Caco-2 (cell line): ENCODE data around the gene FHDC1. TPM values are rescaled to one million over a fixed set of nuclear protein-coding genes. Genes with fewer than 3 reads are reported as not detected.

ENCODE experiments used
- BruUV-seq: library from RNA; stranded (reverse); fragments of 400-500 nt; replicated peaks from 2 replicates; lab custom pipeline; 2021; lab: Mats Ljungman, UMichigan
- CTCF ChIA-PET: fragments of 300-600 bp; sonication (Branson Sonifier 250); formaldehyde crosslinking; loops from one replicate; lab custom pipeline; 2022; ENCODE audit warnings: antibody characterized with exemption; lab: Charles Lee
- POLR2A ChIA-PET: fragments of 300-600 bp; sonication (Branson Sonifier 250); formaldehyde crosslinking; loops from one replicate; lab custom pipeline; 2022; ENCODE audit warnings: antibody characterized with exemption; lab: Charles Lee
- DNase-seq, 2 experiments: peaks; one replicate each; pipeline versions ENCODE4 v3.0.0 to v3.0.0-alpha.2; 2020 to 2022
- H3K27me3 ChIP-seq: replicated peaks from 2 replicates; pipeline ENCODE4 v1.6.0; 2011; ENCODE audit warnings: low read length; ENCODE audit not compliant: control insufficient read depth, insufficient read depth
- H3K36me3 ChIP-seq: 2 replicates; pipeline ENCODE4 v1.5.1; 2011; ENCODE audit warnings: low read length; ENCODE audit not compliant: control insufficient read depth, insufficient read depth
- H3K4me1 ChIP-seq: fragments of 250-450 bp; sonication (Bioruptor Pico); 2 replicates; pipeline ENCODE4 v1.5.1; 2020; ENCODE audit warnings: mild to moderate bottlenecking
- H3K4me3 ChIP-seq: 2 replicates; pipeline ENCODE4 v1.5.1; 2011; ENCODE audit warnings: low read depth, mild to moderate bottlenecking, control low read depth, low read length
- H3K9me3 ChIP-seq: fragments of 250-450 bp; sonication (Bioruptor Pico); 2 replicates; pipeline ENCODE4 v1.5.1; 2020; ENCODE audit warnings: mild to moderate bottlenecking, moderate library complexity
- H3K27ac Mint-ChIP-seq: one replicate; pipeline ENCODE4 v1.8.0; 2022; ENCODE audit warnings: mixed read lengths; ENCODE audit not compliant: unreplicated experiment
- H3K27me3 Mint-ChIP-seq: one replicate; pipeline ENCODE4 v1.8.0; 2022; ENCODE audit warnings: mixed read lengths; ENCODE audit not compliant: insufficient read depth, unreplicated experiment
- H3K36me3 Mint-ChIP-seq: one replicate; pipeline ENCODE4 v1.8.0; 2022; ENCODE audit warnings: mild to moderate bottlenecking, mixed read lengths; ENCODE audit not compliant: insufficient read depth, unreplicated experiment
- H3K4me1 Mint-ChIP-seq: one replicate; pipeline ENCODE4 v1.8.0; 2022; ENCODE audit warnings: low read depth, mixed read lengths; ENCODE audit not compliant: unreplicated experiment
- H3K4me3 Mint-ChIP-seq: one replicate; pipeline ENCODE4 v1.8.0; 2022; ENCODE audit warnings: mild to moderate bottlenecking, moderate library complexity, mixed read lengths; ENCODE audit not compliant: unreplicated experiment
- H3K9me3 Mint-ChIP-seq: one replicate; pipeline ENCODE4 v1.8.0; 2022; ENCODE audit warnings: mixed read lengths; ENCODE audit not compliant: unreplicated experiment
- CTCF ChIP-seq, 2 experiments: fragments of 200-600 bp in 1 of 2; IDR thresholded peaks; 1 replicate in 1 of 2; 2 replicates in 1 of 2; pipeline versions ENCODE4 v1.5.1 to v1.8.0; 2011 to 2022; ENCODE audit warnings: antibody characterized with exemption in 1 of 2, control low read depth in 1 of 2, inconsistent platforms in 1 of 2, low read depth in 1 of 2, low read length in 1 of 2, mild to moderate bottlenecking in 1 of 2, moderate library complexity in 1 of 2; ENCODE audit not compliant: insufficient read depth in 1 of 2, severe bottlenecking in 1 of 2, unreplicated experiment in 1 of 2
- intact Hi-C: fragments of 100-400 bp; cut with micrococcal nuclease; formaldehyde crosslinking; loops from one replicate; pipeline ENCODE4 v1.10.0; 2022; ENCODE audit not compliant: unreplicated experiment
- total RNA-seq: library from RNA; stranded (reverse); gene quantifications from 2 replicates; pipeline ENCODE4 v1.2.3, GENCODE V29; 2022

Gene FHDC1
- total RNA-seq, 1 experiment from 2014 or later: 1.4 TPM

DNA sequence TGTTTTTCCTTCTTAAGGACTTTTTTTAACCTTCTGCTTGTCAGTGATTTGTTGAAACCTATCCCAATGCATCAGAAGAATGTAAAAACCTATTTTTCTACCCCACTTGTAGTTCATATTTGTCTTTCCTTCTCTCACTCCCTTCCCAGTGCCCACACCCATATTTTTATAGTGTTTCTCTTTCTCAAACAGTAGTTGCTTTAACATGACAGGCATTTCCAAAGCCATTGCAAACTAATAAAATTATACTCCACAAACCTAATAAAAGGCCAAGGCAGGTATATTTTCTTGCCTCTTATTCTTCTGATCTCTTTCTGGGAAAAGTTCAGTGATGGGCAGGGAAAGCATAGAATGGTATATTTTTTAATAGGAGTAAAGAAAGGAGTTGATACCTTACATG is 35.7 kb upstream of the FHDC1 start:
- POLR2A ChIA-PET: interaction anchor here (0.5 kb wide), 1 partner anchor 8 kb away, joined by 3 read pairs; no protein-coding TSS in a partner anchor
- DNase-seq: no peak
- no peak for TF ChIP-seq CTCF (IDR thresholded peaks at IDR 0.05; ENCODE audit: insufficient read depth in 1 of 2, low read depth in 1 of 2, low read length in 1 of 2, severe bottlenecking in 1 of 2, unreplicated experiment in 1 of 2)
- H3K4me1 ChIP-seq: no peaks in the 10 kb centered on the region
- BruUV-seq: no TSS peak
- no peak overlapping the region for H3K27ac Mint-ChIP-seq
- H3K36me3 Mint-ChIP-seq: no peaks in the 10 kb centered on the region
- CTCF ChIA-PET: no interaction called here
- no peaks in the 10 kb centered on the region for H3K27me3 ChIP-seq
- no peak overlapping the region for H3K4me3 ChIP-seq
- H3K9me3 Mint-ChIP-seq: peaks cover 6% of the 10 kb centered on the region
- H3K4me3 Mint-ChIP-seq: no peak overlapping the region
- H3K27me3 Mint-ChIP-seq: no peaks in the 10 kb centered on the region
- H3K4me1 Mint-ChIP-seq: no peaks in the 10 kb centered on the region
- intact Hi-C loops: no loop called here
- 0 out of 2 replicates have a peak, but pooled peaks cover 3% of the 10 kb centered on the region for H3K9me3 ChIP-seq
- no peaks in the 10 kb centered on the region for H3K36me3 ChIP-seq

DNA sequence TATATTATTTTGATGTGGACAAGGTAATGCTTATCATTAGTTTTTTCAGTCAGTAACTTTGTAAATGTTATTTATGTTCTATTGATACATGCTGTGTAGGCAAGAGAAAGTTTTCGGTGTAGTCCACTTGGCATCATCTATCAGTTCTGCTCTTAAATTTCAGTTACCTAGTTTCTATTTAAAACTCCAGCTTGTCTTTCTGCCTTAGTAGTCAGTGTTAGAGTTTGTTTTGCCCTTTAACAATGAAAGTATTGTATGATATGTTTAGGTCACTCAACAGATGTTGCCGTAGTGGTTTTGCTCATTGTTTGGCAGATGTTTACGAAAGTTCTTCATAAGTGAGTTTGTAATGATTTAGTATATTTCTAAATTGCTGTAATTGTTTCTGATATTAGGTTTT is 34.9 kb upstream of the FHDC1 start:
- no peak overlapping the region for H3K27ac Mint-ChIP-seq
- H3K36me3 ChIP-seq: no peaks in the 10 kb centered on the region
- no peak for TF ChIP-seq CTCF (IDR thresholded peaks at IDR 0.05; ENCODE audit: insufficient read depth in 1 of 2, low read depth in 1 of 2, low read length in 1 of 2, severe bottlenecking in 1 of 2, unreplicated experiment in 1 of 2)
- intact Hi-C loops: no loop called here
- peaks cover 2% of the 10 kb centered on the region for H3K4me1 Mint-ChIP-seq
- DNase-seq: no peak
- peaks cover 6% of the 10 kb centered on the region for H3K9me3 Mint-ChIP-seq
- 0 out of 2 replicates have a peak, but pooled peaks cover 3% of the 10 kb centered on the region for H3K9me3 ChIP-seq
- ChIA-PET CTCF (no interaction called here), POLR2A (no interaction called here)
- H3K36me3 Mint-ChIP-seq: peaks cover 2% of the 10 kb centered on the region
- no peaks in the 10 kb centered on the region for H3K27me3 Mint-ChIP-seq
- H3K27me3 ChIP-seq: no peaks in the 10 kb centered on the region
- no peaks in the 10 kb centered on the region for H3K4me1 ChIP-seq
- BruUV-seq: no TSS peak
- no peak overlapping the region for H3K4me3 Mint-ChIP-seq
- H3K4me3 ChIP-seq: no peak overlapping the region

- peaks cover 11% of the 10 kb centered on the region for H3K4me1 Mint-ChIP-seq
- no peak for TF ChIP-seq CTCF (IDR thresholded peaks at IDR 0.05; ENCODE audit: insufficient read depth in 1 of 2, low read depth in 1 of 2, low read length in 1 of 2, severe bottlenecking in 1 of 2, unreplicated experiment in 1 of 2)
- CTCF ChIA-PET: no interaction called here
- Histone ChIP-seq H3K4me3 (no peak overlapping the region), H3K9me3 (0 out of 2 replicates have a peak, but pooled peaks cover 3% of the 10 kb centered on the region), H3K27me3 (no peaks in the 10 kb centered on the region), H3K4me1 (no peaks in the 10 kb centered on the region), H3K36me3 (no peaks in the 10 kb centered on the region)
- intact Hi-C loops: no loop called here
- peaks cover 6% of the 10 kb centered on the region for H3K9me3 Mint-ChIP-seq
- BruUV-seq: no TSS peak
- no peak overlapping the region for H3K4me3 Mint-ChIP-seq
- DNase-seq: no peak
- POLR2A ChIA-PET: no interaction called here
- no peaks in the 10 kb centered on the region for H3K27me3 Mint-ChIP-seq
- H3K27ac Mint-ChIP-seq: no peak overlapping the region
- H3K36me3 Mint-ChIP-seq: peaks cover 6% of the 10 kb centered on the region
Measured at GRCh38 chr4:152903658-152904057, 32.5 kb upstream of the FHDC1 start.
